H1 (cell line): ENCODE results near the gene TUBD1. TPM values are rescaled to one million over a fixed set of nuclear protein-coding genes. Genes with fewer than 3 reads are reported as not detected.

Experiments
- CTCF ChIA-PET: fragments of 300-600 bp; sonication (Branson Sonifier 250); formaldehyde crosslinking; loops from one replicate; lab custom pipeline; 2021; ENCODE audit not compliant: partially characterized antibody; lab: Charles Lee
- POLR2A ChIA-PET: fragments of 300-600 bp; sonication (Branson Sonifier 250); formaldehyde crosslinking; loops from one replicate; lab custom pipeline; 2021; ENCODE audit warnings: inconsistent platforms; ENCODE audit not compliant: partially characterized antibody; lab: Charles Lee
- DNase-seq, 2 experiments: peaks; one replicate each; pipeline versions ENCODE4 v3.0.0 to v3.0.0-alpha.2; 2010 to 2022; ENCODE audit warnings: low spot score in 2 of 2, low read depth in 1 of 2, mixed read lengths in 1 of 2
- FAIRE-seq: peaks from 2 replicates; lab custom pipeline; 2011; peaks lifted over from hg19 to GRCh38; lab: Jason Lieb, UNC
- H2AFZ ChIP-seq: 2 replicates; pipeline ENCODE4 v1.8.1; 2012; ENCODE audit warnings: low read length, inconsistent platforms
- H2AK5ac ChIP-seq: 2 replicates; pipeline ENCODE4 v1.6.1; 2013; ENCODE audit warnings: low read depth, low read length
- H2BK120ac ChIP-seq: replicated peaks from 2 replicates; pipeline ENCODE3; 2013; ENCODE audit warnings: low read depth, low read length, inconsistent platforms
- H2BK12ac ChIP-seq: 2 replicates; pipeline ENCODE4 v1.6.1; 2013; ENCODE audit warnings: low read depth, low read length
- H2BK15ac ChIP-seq: 2 replicates; pipeline ENCODE4 v1.6.1; 2013; ENCODE audit warnings: low read length
- H2BK20ac ChIP-seq: 2 replicates; pipeline ENCODE4 v1.6.1; 2013; ENCODE audit warnings: low read length
- H2BK5ac ChIP-seq: 2 replicates; pipeline ENCODE4 v1.6.1; 2013; ENCODE audit warnings: low read depth, low read length
- H3K14ac ChIP-seq: 2 replicates; pipeline ENCODE4 v1.6.1; 2013; ENCODE audit warnings: inconsistent platforms; ENCODE audit not compliant: insufficient read length
- H3K18ac ChIP-seq: 2 replicates; pipeline ENCODE4 v1.6.1; 2013; ENCODE audit warnings: low read length; ENCODE audit errors: extremely low read depth
- H3K23ac ChIP-seq: 2 replicates; pipeline ENCODE4 v1.6.1; 2013; ENCODE audit warnings: inconsistent platforms; ENCODE audit not compliant: insufficient read length
- H3K23me2 ChIP-seq: 2 replicates; pipeline ENCODE4 v1.6.1; 2013; ENCODE audit warnings: low read depth, low read length
- H3K27ac ChIP-seq: 2 replicates; pipeline ENCODE4 v1.6.1; 2011; ENCODE audit warnings: low read depth, low read length, inconsistent platforms
- H3K27me3 ChIP-seq, 4 experiments: replicated peaks in 1 of 4; 1 replicate in 1 of 4; 2 replicates in 3 of 4; pipeline versions ENCODE4 v1.6.1 to v1.8.1; 2011 to 2013; ENCODE audit warnings: low read length in 3 of 4, mild to moderate bottlenecking in 3 of 4, inconsistent platforms in 2 of 4, mixed read lengths in 2 of 4, moderate library complexity in 1 of 4; ENCODE audit not compliant: control insufficient read depth in 3 of 4, insufficient read depth in 3 of 4; ENCODE audit errors: extremely low read depth in 1 of 4
- H3K36me3 ChIP-seq, 4 experiments: 2 replicates each; pipeline versions ENCODE4 v1.6.1 to v1.8.1; 2011 to 2013; ENCODE audit warnings: mild to moderate bottlenecking in 4 of 4, low read length in 3 of 4, moderate library complexity in 2 of 4, control low read depth in 1 of 4, inconsistent platforms in 1 of 4; ENCODE audit not compliant: insufficient read depth in 4 of 4, control insufficient read depth in 2 of 4
- H3K4ac ChIP-seq: replicated peaks from 2 replicates; pipeline ENCODE3; 2013; ENCODE audit warnings: low read length, low read depth, mixed read lengths, inconsistent platforms; ENCODE audit not compliant: insufficient read length
- H3K4me1 ChIP-seq, 4 experiments: replicated peaks in 1 of 4; 1 replicate in 1 of 4; 2 replicates in 3 of 4; pipeline versions ENCODE4 v1.6.1 to v1.8.1; 2011 to 2013; ENCODE audit warnings: low read length in 3 of 4, inconsistent platforms in 2 of 4, mixed read lengths in 1 of 4; ENCODE audit not compliant: insufficient read depth in 4 of 4, control insufficient read depth in 3 of 4
- H3K4me2 ChIP-seq, 2 experiments: 2 replicates each; pipeline versions ENCODE4 v1.6.1 to v1.8.1; 2011 to 2013; ENCODE audit warnings: low read depth in 2 of 2, low read length in 2 of 2, control low read depth in 1 of 2, inconsistent platforms in 1 of 2, mild to moderate bottlenecking in 1 of 2; ENCODE audit not compliant: insufficient read depth in 1 of 2
- H3K4me3 ChIP-seq, 4 experiments: fragments of 200-600, 300-600 bp in 1 of 4; sonication (generic), shearing (Covaris generic), sonication (Bioruptor Twin) in 1 of 4; 2 replicates each; pipeline versions ENCODE4 v1.5.1 to v1.8.1; 2011 to 2016; ENCODE audit warnings: low read length in 4 of 4, low read depth in 3 of 4, control low read depth in 2 of 4, inconsistent platforms in 2 of 4, mild to moderate bottlenecking in 2 of 4, mixed read lengths in 1 of 4, moderate library complexity in 1 of 4; ENCODE audit not compliant: insufficient read depth in 2 of 4; ENCODE audit errors: extremely low read depth in 1 of 4
- H3K56ac ChIP-seq: replicated peaks from 2 replicates; pipeline ENCODE3; 2013; ENCODE audit warnings: low read depth, mild to moderate bottlenecking, mixed read lengths, low read length, inconsistent platforms; ENCODE audit not compliant: insufficient read length
- H3K79me1 ChIP-seq: 2 replicates; pipeline ENCODE4 v1.6.1; 2013; ENCODE audit warnings: low read depth, low read length, control low read depth
- H3K79me2 ChIP-seq, 2 experiments: 2 replicates each; pipeline versions ENCODE4 v1.6.1 to v1.8.1; 2012 to 2013; ENCODE audit warnings: low read length in 2 of 2, mild to moderate bottlenecking in 2 of 2, inconsistent platforms in 1 of 2; ENCODE audit not compliant: insufficient read depth in 2 of 2, control insufficient read depth in 1 of 2
- H3K9ac ChIP-seq, 4 experiments: replicated peaks in 1 of 4; 1 replicate in 1 of 4; 2 replicates in 3 of 4; pipeline versions ENCODE4 v1.6.1 to v1.8.1; 2011 to 2013; ENCODE audit warnings: low read depth in 3 of 4, low read length in 3 of 4, control low read depth in 2 of 4, mild to moderate bottlenecking in 2 of 4, moderate library complexity in 2 of 4, inconsistent platforms in 1 of 4; ENCODE audit errors: extremely low read depth in 1 of 4
- H3K9me3 ChIP-seq, 2 experiments: 2 replicates each; pipeline versions ENCODE4 v1.6.1 to v1.8.1; 2012 to 2013; ENCODE audit warnings: mild to moderate bottlenecking in 2 of 2, moderate library complexity in 2 of 2, control low read depth in 1 of 2, inconsistent platforms in 1 of 2, low read depth in 1 of 2, low read length in 1 of 2, mixed read lengths in 1 of 2; ENCODE audit not compliant: insufficient read depth in 2 of 2
- H4K20me1 ChIP-seq, 2 experiments: replicated peaks in 1 of 2; 2 replicates each; pipeline versions ENCODE3 to v1.8.1; 2011 to 2013; ENCODE audit warnings: inconsistent platforms in 2 of 2, low read length in 2 of 2, mild to moderate bottlenecking in 1 of 2; ENCODE audit not compliant: insufficient read depth in 2 of 2, control insufficient read depth in 1 of 2
- H4K5ac ChIP-seq: 2 replicates; pipeline ENCODE4 v1.6.1; 2013; ENCODE audit warnings: low read length, low read depth, mixed read lengths, inconsistent platforms; ENCODE audit not compliant: insufficient read length
- H4K8ac ChIP-seq: 2 replicates; pipeline ENCODE4 v1.8.0; 2013; ENCODE audit warnings: mild to moderate bottlenecking, moderate library complexity, low read length, inconsistent platforms; ENCODE audit not compliant: insufficient read depth; ENCODE audit errors: extremely low read depth
- H4K91ac ChIP-seq: replicated peaks from 2 replicates; pipeline ENCODE3; 2013; ENCODE audit warnings: low read length, mixed read lengths, inconsistent platforms; ENCODE audit not compliant: insufficient read length
- CBX8 ChIP-seq: fragments of 300-800, 300-1000 bp; sonication (generic); IDR thresholded peaks from 2 replicates; pipeline ENCODE4 v1.7.1; 2016; ENCODE audit warnings: low read depth, low read length, borderline replicate concordance
- CEBPB ChIP-seq: IDR thresholded peaks from 2 replicates; pipeline ENCODE4 v1.6.1; 2012; ENCODE audit warnings: low read depth, low read length
- CHD2 ChIP-seq: IDR thresholded peaks from 2 replicates; pipeline ENCODE4 v1.6.1; 2012; ENCODE audit warnings: low read length, improper control_type of control experiment
- EGR1 ChIP-seq: IDR thresholded peaks from 2 replicates; pipeline ENCODE4 v1.6.1; 2011; ENCODE audit warnings: low read depth, low read length, borderline replicate concordance
- EZH2 ChIP-seq: fragments of 200-600 bp; sonication (generic); IDR thresholded peaks from 2 replicates; pipeline ENCODE4 v1.7.1; 2012; ENCODE audit warnings: low read depth, mild to moderate bottlenecking, moderate library complexity, low read length, inconsistent platforms; ENCODE audit not compliant: severe bottlenecking
- JUND ChIP-seq: IDR thresholded peaks from 2 replicates; pipeline ENCODE4 v1.6.1; 2011; ENCODE audit warnings: mild to moderate bottlenecking, improper control_type of control experiment, low read length
- POLR2A ChIP-seq, 2 experiments: IDR thresholded peaks; 1 replicate in 1 of 2; 2 replicates in 1 of 2; pipeline ENCODE4 v1.6.1; 2011; ENCODE audit warnings: low read depth in 2 of 2, low read length in 2 of 2, mild to moderate bottlenecking in 2 of 2; ENCODE audit errors: control extremely low read depth in 1 of 2
- SP2 ChIP-seq: IDR thresholded peaks from 2 replicates; pipeline ENCODE4 v1.6.1; 2012; ENCODE audit warnings: mild to moderate bottlenecking, low read length, inconsistent platforms
- SP4 ChIP-seq: IDR thresholded peaks from 2 replicates; pipeline ENCODE4 v1.6.1; 2012; ENCODE audit warnings: low read length, inconsistent platforms
- TAF7 ChIP-seq: optimal IDR thresholded peaks from 2 replicates; pipeline ENCODE3; 2011; ENCODE audit warnings: low read depth, mild to moderate bottlenecking, inconsistent platforms, low read length, moderate library complexity, borderline replicate concordance
- TEAD4 ChIP-seq: IDR thresholded peaks from 2 replicates; pipeline ENCODE4 v1.6.1; 2012; ENCODE audit warnings: low read depth, low read length, inconsistent platforms, mixed read lengths
- ZNF274 ChIP-seq: IDR thresholded peaks from 2 replicates; pipeline ENCODE4 v1.7.0; 2012; ENCODE audit warnings: low read length, borderline replicate concordance; ENCODE audit errors: extremely low read depth
- WGBS, 2 experiments: shearing (Covaris generic) in 1 of 2; methylation state at CpG; one replicate each; pipeline versions ENCODE4 v1.1.6 to v1.1.7; 2013 to 2015; ENCODE audit warnings: low lambda C conversion rate in 2 of 2, mixed read lengths in 2 of 2, inconsistent platforms in 1 of 2, low coverage in 1 of 2, missing lambda C conversion rate in 1 of 2; ENCODE audit not compliant: insufficient replicate concordance in 2 of 2, insufficient coverage in 1 of 2, insufficient read length in 1 of 2; ENCODE audit errors: extremely low coverage in 1 of 2, missing lambda C conversion rate in 1 of 2; 5-methylcytosine and 5-hydroxymethylcytosine counted together
- polyA plus RNA-seq, 7 experiments: library from polyadenylated mRNA; depleted of rRNA in 3 of 7; stranded (reverse) in 5 of 7; unstranded in 2 of 7; fragments of >200 nt in 5 of 7; fragments of 200-250 nt in 2 of 7; gene quantifications; 1 replicate in 5 of 7; 2 replicates in 1 of 7; 4 replicates in 1 of 7; pipeline versions ENCODE4 v1.2.1 to v1.2.3, GENCODE V29; 2011 to 2013; ENCODE audit warnings: missing spikeins in 2 of 7, mixed read lengths in 2 of 7
- total RNA-seq: library from RNA; stranded (reverse); fragmentation: NEBNext Ultra II Directional; extraction: Animal tissue kit (Norgen Biotek cat#: 25700); gene quantifications from 2 replicates; pipeline ENCODE4 v1.2.1, GENCODE V29; 2021

Gene TUBD1
- total and polyA plus RNA-seq, 2 of the 8 experiments (the other 6 are each of a cell fraction or from before 2014, with no cell fraction given) = 9.1 to 17.5 TPM

GRCh38 chr17:59858932-59859331 lies 33.8 kb downstream of the TUBD1 start:
- no peak overlapping the region for H3K14ac ChIP-seq
- H3K9ac ChIP-seq = no peak overlapping the region
- H3K4me1 ChIP-seq = peaks cover 0 to 7% (median 2%) of the 10 kb centered on the region in 4 experiments; a peak in 4 of 7 replicates
- ChIA-PET POLR2A (interaction anchor here (0.6 to 1.6 kb wide), 7 partner anchors 12 to 108 kb away, joined by 3 to 7 read pairs (median 3); no protein-coding TSS in a partner anchor), CTCF (interaction anchor here (0.6 to 1.2 kb wide), 2 partner anchors 37 to 151 kb away, joined by 3 to 4 read pairs; no protein-coding TSS in a partner anchor)
- H3K36me3 ChIP-seq = peaks cover 0 to 20% (median 11%) of the 10 kb centered on the region in 4 experiments; a peak in 5 of 8 replicates
- no peak overlapping the region for H3K18ac ChIP-seq
- no peak overlapping the region for H2BK5ac ChIP-seq
- FAIRE-seq (no peak), DNase-seq (no peak)
- H2AFZ ChIP-seq = no peak overlapping the region
- no peaks in the 10 kb centered on the region for H3K79me1 ChIP-seq
- H3K9me3 ChIP-seq = no peaks in the 10 kb centered on the region
- WGBS, 2 experiments = 84% methylated on average over 3 of the region's 3 CpGs; no CpG with 5 or more reads in 1 of the 2 experiments
- H2BK12ac ChIP-seq = no peak overlapping the region
- H3K56ac ChIP-seq = no peak overlapping the region
- no peak for TF ChIP-seq ZNF274
- TF ChIP-seq EZH2 = no peak
- no peak for TF ChIP-seq TEAD4
- TF ChIP-seq POLR2A (IDR thresholded peaks at IDR 0.05; ENCODE audit: control extremely low read depth in 1 of 2, low read depth in 2 of 2, low read length in 2 of 2) = no peak
- TF ChIP-seq SP4 = no peak
- no peak for TF ChIP-seq TAF7
- no peak for TF ChIP-seq CHD2
- TF ChIP-seq SP2 = no peak
- TF ChIP-seq JUND = no peak
- no peak for TF ChIP-seq CEBPB
- no peak for TF ChIP-seq CBX8
- TF ChIP-seq EGR1 = no peak
- no peak overlapping the region for H3K4me2 ChIP-seq
- H4K91ac ChIP-seq = no peak overlapping the region
- H3K79me2 ChIP-seq = no peaks in the 10 kb centered on the region
- H3K23ac ChIP-seq = no peak overlapping the region
- H3K4ac ChIP-seq = no peak overlapping the region
- H2BK15ac ChIP-seq = no peak overlapping the region
- H2AK5ac ChIP-seq = no peak overlapping the region
- no peak overlapping the region for H4K8ac ChIP-seq
- H4K20me1 ChIP-seq = no peaks in the 10 kb centered on the region
- H3K27ac ChIP-seq = no peak overlapping the region
- no peaks in the 10 kb centered on the region for H3K23me2 ChIP-seq
- no peaks in the 10 kb centered on the region for H3K27me3 ChIP-seq
- H4K5ac ChIP-seq = no peak overlapping the region
- no peak overlapping the region for H2BK20ac ChIP-seq
- H2BK120ac ChIP-seq = no peak overlapping the region
- H3K4me3 ChIP-seq = no peak overlapping the region
